Measurements from ENCODE around the gene ARHGEF39.
"Not testable (repeated sequence)": the region's sequence is repeated elsewhere in the genome, so short reads cannot be mapped to it uniquely, and the experiment has no call there.

ARHGEF39 gene

DNA sequence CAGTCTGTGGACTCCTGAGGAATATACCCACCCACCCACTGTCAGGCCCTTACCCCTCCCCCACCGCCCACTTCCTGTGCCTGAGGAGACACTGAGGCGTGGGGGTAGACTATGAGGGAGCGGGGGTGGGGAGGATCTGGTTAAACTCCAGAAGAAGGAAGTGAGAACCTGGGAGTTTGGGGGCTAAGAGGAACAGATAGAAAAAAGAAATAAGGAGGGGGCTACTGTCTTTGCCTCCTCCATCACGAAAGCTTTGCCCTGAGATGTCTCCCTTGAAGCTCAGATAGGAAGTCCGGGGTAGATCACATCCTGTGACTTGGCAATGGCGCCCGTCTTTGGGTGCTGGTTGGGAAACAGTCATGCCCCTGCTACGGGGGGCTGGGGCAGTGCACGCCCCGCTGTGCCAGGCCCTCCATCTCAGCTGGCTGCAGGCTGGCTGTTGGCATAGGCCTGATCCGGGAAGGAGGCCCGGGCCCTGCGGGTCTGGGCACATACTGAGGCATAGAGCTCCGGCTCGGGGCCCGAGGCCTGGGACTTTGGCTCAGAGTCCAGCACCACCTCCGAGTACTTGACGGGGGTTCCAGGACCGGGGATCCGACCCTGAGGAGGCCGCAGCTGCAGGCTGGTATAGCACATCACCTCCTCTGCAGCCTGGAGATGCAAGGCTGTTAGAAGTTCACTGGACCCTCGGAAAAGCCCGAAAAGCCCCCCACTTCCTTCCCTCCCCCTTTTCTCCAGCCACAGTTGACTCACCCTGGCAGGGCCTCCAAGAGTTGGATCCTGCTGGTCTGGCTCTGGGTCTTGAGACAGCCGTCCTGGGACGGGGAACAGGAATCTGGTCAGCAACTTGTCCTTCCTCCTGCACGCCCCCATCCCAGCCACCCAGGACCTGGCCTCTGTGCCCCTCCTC lies 15.3 kb downstream of the ARHGEF39 start:
- no peak for DNase-seq

DNA sequence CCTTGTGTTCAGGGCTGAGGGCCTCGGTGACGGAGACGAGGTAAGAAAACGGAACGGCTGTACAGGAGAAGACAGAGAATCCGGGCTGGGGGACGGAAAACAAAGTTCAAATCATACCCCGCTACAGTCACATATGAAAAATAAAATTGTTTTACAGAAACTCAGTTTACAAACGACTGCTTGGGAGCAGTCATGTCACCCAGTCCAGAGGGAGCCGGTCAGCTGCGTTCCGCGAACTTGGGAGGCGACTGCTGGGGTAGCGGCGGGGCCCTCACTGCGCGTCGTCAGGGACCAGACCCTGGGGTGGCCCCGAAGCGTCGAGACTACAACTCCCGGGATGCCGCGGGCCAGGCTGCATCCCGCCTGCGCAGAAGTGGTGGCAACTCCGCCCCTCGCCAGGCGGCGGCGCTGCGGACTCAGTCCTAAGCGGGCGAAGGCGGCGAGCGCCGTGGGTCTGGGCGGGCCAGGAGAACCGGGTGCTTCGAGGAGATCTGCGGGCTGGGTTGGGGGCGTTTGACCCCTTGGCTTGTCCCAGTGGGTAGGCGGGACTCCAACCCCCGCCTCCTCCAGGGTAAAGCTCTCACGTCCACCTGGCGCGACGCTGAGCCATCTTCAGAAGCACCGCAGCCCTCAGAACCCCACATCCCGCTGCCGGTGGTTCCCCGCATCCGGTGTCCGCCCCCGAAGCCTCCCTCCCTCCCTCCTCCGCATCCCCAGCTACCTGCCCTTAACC lies 18.3 kb downstream of the ARHGEF39 start:
- peak; percentile 64 for DNase-seq

DNA sequence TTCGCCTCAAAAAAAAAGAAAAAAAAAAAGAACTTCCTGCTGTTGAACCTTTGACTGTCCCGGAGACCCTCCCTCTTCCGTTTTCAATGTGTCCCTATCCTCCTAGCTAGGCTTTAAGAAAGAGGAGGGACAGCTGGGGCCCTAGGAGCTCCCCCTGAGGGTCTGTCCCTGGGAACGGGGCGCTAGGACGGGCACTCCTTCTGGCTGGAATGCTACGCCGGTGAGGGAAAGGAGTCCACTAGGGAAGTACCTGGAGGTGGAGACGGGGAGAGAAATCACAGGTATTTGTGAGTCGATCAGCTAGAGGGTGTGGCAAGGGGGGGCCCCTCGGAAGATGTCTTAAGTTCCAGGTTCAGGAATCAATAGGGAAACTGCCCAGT lies 18.9 kb downstream of the ARHGEF39 start:
- no peak for DNase-seq

DNA sequence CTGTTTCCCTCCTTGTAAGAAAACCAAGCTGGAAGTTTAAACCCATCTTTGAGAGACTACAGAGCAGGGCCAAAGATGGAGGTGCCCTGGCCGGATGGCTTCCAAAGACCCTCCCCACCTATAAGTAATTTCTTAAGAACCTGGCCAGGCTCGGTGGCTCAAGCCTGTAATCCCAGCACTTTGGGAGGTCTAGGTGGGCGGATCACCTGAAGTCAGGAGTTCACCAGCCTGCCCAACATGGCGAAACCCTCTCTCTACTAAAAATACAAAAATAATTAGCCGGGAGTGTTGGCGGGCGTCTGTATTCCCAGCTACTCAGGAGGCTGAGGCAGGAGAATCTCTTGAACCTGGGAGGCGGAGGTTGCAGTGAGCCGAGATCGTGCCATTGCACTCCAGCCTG lies 19.3 kb downstream of the ARHGEF39 start:
- not testable (repeated sequence) for DNase-seq

DNA sequence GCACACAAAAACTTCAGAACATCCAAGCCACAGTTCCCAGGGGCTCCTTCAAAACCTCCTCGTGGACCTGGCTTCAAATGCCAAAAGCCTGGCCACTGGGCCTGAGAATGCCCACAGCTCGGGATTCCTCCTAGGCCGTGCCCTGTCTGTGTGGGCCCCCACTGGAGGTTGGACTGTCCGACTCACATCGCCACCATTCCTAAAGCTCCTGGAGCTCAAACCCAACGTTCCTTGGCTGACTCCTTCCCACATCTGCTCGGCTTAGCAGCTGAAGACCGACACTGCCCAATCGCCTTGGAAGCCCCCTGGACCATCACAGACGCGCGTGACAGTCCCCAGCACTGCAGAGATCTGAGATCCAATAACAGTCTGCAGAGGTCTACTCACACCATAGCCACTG lies 21.9 kb downstream of the ARHGEF39 start:
- DNase-seq: no peak

DNA sequence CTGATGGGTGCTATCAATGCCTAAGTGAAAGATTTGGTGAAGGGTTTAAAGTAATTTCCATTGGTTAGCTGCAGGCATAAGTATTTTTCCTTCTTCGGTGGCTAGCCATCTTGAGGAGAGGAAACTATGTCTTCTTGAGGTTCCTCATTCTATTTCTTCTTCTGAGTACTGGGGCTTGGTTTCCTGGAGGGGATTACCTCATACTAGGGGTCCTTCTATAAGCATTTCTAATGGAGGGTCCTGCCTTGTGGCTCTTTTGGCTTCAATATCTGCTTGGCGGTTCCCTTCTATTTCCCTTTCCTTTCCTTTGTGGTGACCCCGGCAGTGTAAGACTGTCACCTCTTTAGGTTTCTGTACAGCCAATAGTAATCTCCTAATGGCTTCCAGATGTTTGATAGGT lies 23.5 kb downstream of the ARHGEF39 start:
- DNase-seq: not testable (repeated sequence)

DNA sequence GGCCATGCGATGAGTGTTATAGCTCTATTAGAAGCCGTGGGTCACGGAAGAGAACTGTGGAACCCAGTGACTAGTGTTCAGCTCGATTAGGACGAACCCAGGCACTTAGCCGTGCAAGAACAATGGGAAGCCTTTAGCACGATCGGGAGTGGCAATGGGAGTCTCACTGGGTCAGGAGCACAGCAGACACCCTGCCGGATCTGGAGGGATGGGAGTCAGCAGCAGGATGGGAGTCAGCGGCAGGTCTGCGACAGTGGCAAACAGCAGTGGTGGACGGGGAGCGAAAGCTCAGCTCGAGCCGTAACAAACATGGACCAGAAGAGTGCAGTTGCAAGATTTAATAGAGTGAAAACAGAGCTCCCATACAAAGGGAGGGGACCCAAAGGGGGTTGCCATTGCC lies 24.6 kb downstream of the ARHGEF39 start:
- not testable (repeated sequence) for DNase-seq

DNA sequence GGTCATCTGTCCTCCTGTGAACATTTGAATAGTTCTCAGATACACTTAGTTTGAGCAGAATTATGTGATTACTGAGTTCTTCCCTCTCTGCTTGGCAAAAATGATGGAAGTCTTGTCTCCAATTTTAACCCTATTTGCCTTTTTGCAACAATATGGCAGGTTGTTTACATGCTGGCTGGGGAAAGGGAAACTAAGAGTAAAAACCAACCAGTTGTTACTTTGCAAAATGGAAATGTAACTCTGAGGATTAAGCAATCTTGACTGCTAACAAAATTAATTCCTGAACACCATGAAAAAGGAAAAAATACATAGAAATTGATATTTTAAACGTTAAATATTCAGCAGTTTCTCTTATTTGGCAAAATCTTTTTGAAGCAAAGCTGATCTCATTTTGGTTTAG lies 25.4 kb downstream of the ARHGEF39 start:
- no peak for DNase-seq

DNA sequence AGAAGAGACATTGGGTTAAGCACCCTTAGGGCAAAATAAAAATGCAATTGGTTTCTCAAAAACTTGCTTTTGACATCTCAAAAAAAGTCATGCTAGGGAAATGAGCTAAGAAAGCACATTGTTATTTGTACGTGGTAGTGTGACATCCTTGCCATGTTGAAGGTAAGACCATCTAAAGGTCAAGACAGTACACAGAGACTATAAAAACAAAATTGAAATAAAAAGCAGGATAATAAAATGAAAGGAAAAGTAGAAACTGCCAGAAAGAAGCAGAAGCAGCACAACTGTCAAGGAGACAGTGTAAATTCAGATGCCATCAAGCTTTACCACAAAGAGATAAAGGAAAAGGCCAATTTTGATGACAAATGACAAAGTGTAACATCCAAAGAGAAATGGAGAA lies 25.8 kb downstream of the ARHGEF39 start:
- DNase-seq: not testable (repeated sequence)

DNA sequence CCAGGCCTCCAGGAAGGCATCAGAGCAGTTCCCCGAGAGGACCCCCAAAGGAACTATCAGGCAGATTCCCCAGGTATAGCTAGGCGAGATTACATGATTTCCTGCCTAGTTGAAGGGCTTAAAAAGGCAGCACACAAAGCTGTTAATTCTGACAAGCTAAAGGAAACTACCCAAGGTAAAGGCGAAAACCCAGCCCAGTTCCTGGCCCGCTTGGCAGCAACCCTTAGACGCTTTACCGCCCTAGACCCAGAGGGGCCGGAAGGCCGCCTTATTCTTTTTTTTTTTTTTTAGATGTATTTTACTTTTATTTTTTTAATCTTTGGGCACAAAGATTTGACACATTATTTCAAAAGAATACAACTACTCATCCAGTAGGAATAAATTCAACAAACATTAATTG lies 26.2 kb downstream of the ARHGEF39 start:
- not testable (repeated sequence) for DNase-seq

DNA sequence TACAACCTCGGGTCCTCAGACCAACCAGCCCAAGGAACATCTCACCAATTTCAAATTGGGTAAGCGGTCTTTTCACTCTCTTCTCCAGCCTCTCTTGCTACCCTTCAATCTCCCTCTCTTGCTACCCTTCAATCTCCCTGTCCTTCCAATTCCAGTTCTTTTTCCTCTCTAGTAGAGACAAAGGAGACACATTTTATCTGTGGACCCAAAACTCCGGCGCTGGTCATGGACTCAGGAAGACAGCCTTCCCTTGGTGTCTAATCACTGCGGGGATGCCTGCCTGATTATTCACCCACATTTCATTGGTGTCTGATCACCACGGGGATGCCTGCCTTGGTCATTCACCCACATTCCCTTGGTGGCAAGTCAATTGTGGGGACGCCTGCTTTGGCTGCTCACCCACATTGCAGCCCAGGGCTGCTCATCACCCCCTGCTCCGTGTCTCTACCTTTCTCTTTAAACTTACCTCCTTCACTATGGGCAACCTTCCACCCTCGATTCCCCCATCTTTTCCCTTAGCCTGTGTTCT lies 27.5 kb downstream of the ARHGEF39 start:
- DNase-seq: not testable (repeated sequence)

DNA sequence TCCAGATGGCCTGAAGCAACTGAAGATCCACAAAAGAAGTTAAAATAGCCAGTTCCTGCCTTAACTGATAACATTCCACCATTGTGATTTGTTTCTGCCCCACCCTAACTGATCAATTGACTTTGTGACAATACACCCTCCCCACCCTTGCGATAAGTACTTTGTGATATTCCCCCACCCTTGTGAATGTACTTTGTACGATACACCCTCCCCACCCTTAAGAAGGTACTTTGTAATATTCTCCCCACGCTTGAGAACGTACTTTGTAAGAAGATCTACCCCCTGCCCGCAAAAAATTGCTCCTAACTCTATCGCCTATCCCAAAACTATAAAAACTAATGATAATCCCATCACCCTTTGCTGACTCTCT lies 28.1 kb downstream of the ARHGEF39 start:
- not testable (repeated sequence) for DNase-seq

DNA sequence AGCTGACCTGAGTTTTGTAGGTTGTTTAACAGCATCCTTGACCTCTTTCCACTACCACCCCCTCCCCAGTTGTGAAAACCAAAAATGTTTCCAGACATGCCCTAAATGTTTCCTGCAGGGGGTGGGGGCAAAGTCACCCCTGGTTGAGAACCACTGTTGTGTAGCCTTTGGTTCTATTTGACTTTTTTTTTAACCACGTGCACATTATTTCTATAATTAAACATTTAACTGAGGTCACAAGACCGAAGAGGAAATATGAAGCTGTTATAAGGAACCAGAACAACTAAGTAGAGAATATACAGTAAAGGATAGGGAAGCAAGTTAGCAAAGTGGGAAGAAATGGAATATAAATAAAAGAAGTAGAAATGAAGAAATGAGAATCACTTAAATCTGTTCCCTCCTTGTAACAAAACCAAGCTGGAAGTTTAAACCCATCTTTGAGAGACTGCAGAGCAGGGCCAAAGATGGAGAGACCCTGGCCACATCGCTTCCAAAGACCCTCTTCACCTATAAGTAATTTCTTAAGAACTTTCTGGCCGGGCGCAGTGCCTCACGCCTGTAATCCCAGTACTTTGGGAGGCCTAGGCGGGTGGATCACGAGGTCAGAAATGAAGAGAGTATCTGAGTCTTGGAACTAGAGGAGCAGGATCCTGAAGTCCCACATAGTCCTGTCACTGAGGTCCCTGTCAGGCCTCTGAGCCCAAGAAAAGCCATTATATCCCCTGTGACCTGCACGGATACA lies 28.7 kb downstream of the ARHGEF39 start:
- DNase-seq: no peak

DNA sequence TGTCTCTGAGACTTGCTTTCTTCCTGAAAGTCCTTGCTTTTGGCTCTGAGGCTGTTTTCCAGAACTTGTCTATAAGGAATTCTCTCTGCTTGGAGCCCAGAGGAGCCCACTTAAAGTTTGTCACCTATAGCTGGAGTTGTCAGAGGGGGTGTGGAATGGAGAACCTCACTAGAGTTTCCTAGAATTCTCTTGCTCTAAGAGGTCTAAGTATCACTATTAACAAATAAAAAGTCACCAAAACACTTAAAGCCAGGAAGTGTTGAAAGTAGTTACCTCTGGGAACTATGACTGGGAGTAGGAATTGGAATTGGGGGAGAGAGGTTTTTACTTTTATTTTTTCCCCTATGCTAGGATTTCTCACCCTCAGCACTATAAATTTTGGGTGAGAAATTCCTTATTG lies 29.3 kb downstream of the ARHGEF39 start:
- no peak for DNase-seq

DNA sequence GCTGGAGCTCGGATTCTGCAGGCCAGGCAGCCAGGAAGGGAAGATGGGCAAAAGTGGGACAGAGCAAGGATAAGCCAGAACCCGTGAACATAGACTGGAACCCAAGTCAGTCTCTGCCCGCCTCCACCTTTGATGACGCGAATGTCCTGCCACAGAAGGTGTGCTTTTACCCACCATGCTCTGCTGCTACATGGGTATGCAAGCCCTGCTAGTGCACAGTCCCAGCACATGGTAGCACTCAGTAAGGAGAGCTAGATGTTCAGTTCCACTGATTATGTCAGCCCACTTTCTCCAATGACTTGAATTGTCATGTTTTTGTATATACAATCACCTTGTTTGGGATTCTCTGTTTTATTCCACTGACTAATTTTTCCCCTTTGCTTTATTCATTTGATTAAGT lies 35.4 kb downstream of the ARHGEF39 start:
- DNase-seq: no peak

DNA sequence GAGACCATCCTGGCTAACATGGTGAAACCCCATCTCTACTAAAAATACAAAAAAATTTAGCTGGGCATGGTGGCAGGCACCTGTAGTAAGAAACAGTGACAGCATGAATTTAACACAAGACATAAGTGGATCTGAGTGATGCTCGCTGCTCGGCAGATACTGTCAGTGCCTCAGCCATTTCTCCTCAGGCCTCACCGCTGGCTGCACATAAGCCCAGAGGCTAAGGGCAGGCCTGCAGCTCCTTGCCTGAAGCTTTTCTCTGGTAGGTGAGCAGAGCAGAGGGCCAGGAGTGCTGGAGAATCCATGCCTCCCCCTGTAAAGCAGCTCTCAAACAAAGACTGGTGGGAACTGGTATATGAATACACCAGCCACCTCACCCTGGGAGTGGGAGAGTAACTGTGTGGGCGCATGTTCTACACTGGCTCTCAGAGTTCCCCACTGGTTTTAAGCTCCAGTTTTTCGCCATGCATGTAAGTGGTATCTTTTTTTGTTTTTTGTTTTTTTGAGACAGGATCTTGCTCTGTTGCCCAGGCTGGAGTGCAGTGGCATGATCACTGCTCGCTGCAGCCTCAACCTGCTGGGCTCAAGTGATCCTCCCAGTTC lies 36.5 kb downstream of the ARHGEF39 start:
- no peak for DNase-seq

DNA sequence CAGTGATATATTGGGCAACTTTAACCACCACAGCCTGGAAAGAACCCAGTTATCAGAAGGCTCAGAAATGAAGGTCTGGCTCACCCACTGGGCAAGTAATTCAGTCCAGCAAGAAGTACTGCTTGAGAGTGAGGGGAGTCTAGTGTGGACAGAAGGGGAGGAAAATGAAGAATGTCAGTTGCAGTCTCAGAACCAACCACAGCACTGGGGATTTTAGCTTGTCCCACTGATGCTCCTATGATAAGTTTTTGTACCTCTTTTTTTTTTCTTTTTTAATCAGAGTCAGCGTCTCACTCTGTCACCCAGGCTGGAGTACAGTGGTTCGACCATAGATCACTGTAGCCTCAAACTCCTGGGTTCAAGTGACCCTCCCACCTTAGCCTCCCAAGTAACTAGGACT lies 37.4 kb downstream of the ARHGEF39 start:
- DNase-seq: no peak

DNA sequence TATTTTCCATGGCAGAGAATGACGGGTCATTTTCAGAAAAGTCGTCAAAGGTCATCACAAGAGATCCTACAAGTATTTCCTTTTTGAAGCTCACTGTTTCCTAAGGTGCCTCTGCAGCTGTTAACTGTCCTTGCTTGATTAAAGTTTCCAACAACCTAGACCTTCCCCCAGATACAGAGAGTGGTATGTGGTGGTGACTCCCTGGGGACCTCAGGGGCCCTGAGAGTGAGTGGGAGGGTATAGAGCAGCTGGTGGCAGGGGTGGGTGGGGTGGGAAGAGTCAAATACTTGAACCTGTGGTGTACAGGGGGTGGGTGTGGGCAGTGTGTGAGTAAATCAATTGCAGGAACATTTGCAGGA lies 45.2 kb downstream of the ARHGEF39 start:
- DNase-seq: no peak

DNA sequence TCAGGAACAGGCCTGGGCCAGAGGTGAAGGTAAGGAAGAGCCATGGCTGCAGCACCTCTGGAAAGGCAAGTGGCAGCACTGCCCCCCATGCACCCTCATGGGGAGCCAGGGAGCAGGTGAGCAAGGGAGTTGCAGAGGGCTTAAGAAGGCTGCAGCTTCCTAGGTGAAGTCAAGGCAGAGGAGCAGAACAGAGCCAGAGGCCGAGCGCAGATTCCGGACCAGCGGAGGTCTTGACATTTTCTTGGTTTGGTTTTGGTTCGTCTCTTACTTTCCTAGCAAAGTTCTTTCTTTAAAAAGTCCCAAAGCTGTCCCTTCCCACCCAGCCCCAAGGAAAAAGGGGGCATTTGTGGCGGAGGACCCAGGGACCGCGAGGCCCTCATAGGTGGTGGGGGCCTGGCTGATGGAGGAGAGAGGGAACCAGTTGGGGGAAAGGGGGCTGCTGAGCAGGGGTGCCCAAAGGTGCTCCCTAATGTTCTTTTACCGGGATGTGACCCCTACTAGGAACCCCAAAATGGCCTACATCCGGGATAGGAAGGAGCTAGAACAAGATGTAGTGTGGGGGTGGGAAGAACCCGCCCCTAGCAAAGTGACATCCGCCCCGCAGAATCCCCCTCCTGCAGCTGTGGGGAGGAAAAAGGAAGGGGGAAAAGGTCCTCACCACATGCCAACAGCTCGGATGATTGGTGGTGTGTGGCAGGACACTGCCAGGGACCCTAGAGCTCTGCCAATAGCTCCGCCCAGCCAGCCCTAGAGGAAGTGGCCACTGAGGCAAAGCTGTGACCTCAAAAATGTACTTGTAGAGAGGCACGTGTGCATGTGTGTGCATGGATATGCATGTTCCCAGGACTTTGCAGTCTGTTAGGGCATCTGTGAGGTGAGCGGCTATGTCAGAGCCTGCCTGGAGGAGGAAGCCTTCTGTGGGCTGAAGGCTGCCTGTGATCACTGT lies 45.9 kb downstream of the ARHGEF39 start:
- DNase-seq: no peak

DNA sequence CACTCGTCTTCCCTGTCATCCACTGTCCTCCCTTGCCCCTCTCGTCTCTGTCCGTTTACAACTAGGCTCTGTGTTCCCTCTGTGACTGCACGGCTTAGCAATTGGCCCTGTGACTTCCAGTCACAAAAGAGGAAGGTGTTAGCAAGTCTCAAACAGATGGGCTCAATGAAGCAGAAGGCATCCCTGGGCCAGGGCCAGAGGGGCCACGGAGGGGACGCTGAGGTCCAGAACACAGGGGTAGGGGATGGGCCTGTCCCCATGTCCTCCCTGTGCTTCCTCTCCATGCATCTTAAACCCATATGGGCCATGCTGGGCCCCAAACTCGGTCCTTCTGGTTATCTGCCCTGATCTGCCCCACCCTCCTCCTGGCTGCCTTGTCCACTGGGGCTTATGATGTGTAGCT lies 46.7 kb downstream of the ARHGEF39 start, which contains the start of gene CD72:
TSS of gene CD72 (minus strand) at position 89 of the 403 bp plus-strand sequence. CDS start 110 bp downstream, outside the sequence.
- DNase-seq: no peak

DNA sequence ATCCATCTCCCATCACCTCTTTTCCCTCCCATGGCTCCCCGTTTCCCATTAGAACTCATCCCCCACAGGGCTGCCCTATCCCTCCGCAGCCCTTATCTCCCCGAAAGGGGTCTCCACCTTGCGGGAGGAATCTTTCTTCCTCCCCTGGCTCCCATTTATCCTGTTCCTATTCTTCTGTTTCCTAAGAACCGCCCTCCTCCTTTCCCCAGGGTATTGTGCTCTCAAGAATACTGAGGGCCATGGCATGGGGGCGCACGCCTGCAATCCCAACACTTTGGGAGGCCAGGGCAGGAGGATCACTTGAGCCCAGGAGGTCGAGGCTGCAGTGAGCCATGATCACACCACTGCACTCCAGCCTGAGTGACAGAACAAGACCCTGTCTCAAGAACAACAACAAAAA lies 47.4 kb downstream of the ARHGEF39 start:
- DNase-seq: no peak

All from NCI-H1048 (cell line).